Endothelial cell of umbilical vein (primary cell): ENCODE data around the gene CREB3L2. TPM values are rescaled to one million over a fixed set of nuclear protein-coding genes. Genes with fewer than 3 reads are reported as not detected.

ENCODE experiments used
- BruUV-seq: library from RNA; stranded (reverse); fragments of 400-500 nt; replicated peaks from 2 replicates; lab custom pipeline; 2021; lab: Mats Ljungman, UMichigan
- CTCF ChIA-PET: fragments of 300-600, 350-600 bp; sonication (Branson Sonifier 250); formaldehyde crosslinking; loops from one replicate; lab custom pipeline; 2021; ENCODE audit warnings: antibody characterized with exemption, inconsistent platforms; lab: Charles Lee
- POLR2A ChIA-PET: fragments of 300-600, 350-600 bp; sonication (Branson Sonifier 250); formaldehyde crosslinking; loops from one replicate; lab custom pipeline; 2021; ENCODE audit warnings: antibody characterized with exemption, inconsistent platforms; lab: Charles Lee
- DNase-seq: peaks from one replicate; pipeline ENCODE4 v3.0.0-alpha.2; 2011; ENCODE audit warnings: low read depth, low spot score
- FAIRE-seq: peaks from 2 replicates; lab custom pipeline; 2011; peaks lifted over from hg19 to GRCh38; lab: Jason Lieb, UNC
- H2AFZ ChIP-seq: 2 replicates; pipeline ENCODE4 v1.6.0; 2012; ENCODE audit warnings: low read depth, low read length, control low read depth, inconsistent platforms
- H3K27ac ChIP-seq: 2 replicates; pipeline ENCODE4 v1.5.1; 2011; ENCODE audit warnings: low read depth, mild to moderate bottlenecking, control low read depth, low read length, moderate library complexity; ENCODE audit not compliant: insufficient read depth
- H3K27me3 ChIP-seq, 2 experiments: 2 replicates each; pipeline versions ENCODE4 v1.6.0 to v1.6.1; 2011; ENCODE audit warnings: low read length in 2 of 2, mixed read lengths in 1 of 2; ENCODE audit not compliant: control insufficient read depth in 2 of 2, insufficient read depth in 2 of 2
- H3K36me3 ChIP-seq, 2 experiments: 2 replicates in 1 of 2; 3 replicates in 1 of 2; pipeline ENCODE4 v1.5.1; 2011; ENCODE audit warnings: low read length in 2 of 2, mild to moderate bottlenecking in 1 of 2, moderate library complexity in 1 of 2; ENCODE audit not compliant: control insufficient read depth in 2 of 2, insufficient read depth in 2 of 2; ENCODE audit errors: extremely low read depth in 1 of 2
- H3K4me1 ChIP-seq: 3 replicates; pipeline ENCODE4 v1.5.1; 2011; ENCODE audit warnings: mild to moderate bottlenecking, low read length; ENCODE audit not compliant: control insufficient read depth, insufficient read depth; ENCODE audit errors: extremely low read depth
- H3K4me2 ChIP-seq: 2 replicates; pipeline ENCODE4 v1.6.1; 2011; ENCODE audit warnings: low read length, control low read depth, mixed read lengths; ENCODE audit not compliant: insufficient read depth
- H3K4me3 ChIP-seq, 3 experiments: fragments of 200-600 bp in 1 of 3; sonication (generic), shearing (Covaris generic) in 1 of 3; replicated peaks in 1 of 3; 2 replicates each; pipeline ENCODE4 v1.5.1; 2011 to 2016; ENCODE audit warnings: control low read depth in 3 of 3, low read length in 3 of 3, mild to moderate bottlenecking in 2 of 3, inconsistent platforms in 1 of 3, low read depth in 1 of 3, moderate library complexity in 1 of 3; ENCODE audit not compliant: insufficient read depth in 1 of 3
- H3K79me2 ChIP-seq: 2 replicates; pipeline ENCODE4 v1.6.0; 2012; ENCODE audit warnings: low read length, inconsistent platforms; ENCODE audit not compliant: control insufficient read depth, insufficient read depth
- H3K9ac ChIP-seq: replicated peaks from 2 replicates; pipeline ENCODE3; 2011; ENCODE audit warnings: low read length, control low read depth; ENCODE audit not compliant: insufficient read depth; ENCODE audit errors: extremely low read depth
- H3K9me1 ChIP-seq: replicated peaks from 3 replicates; pipeline ENCODE4 v1.6.0; 2011; ENCODE audit warnings: mild to moderate bottlenecking, low read length; ENCODE audit not compliant: control insufficient read depth, insufficient read depth; ENCODE audit errors: extremely low read depth
- H3K9me3 ChIP-seq: replicated peaks from 2 replicates; pipeline ENCODE4 v1.5.1; 2012; ENCODE audit warnings: low read length, inconsistent platforms; ENCODE audit not compliant: control insufficient read depth, insufficient read depth
- H4K20me1 ChIP-seq: replicated peaks from 2 replicates; pipeline ENCODE3; 2011; ENCODE audit warnings: mild to moderate bottlenecking, low read length; ENCODE audit not compliant: control insufficient read depth, insufficient read depth; ENCODE audit errors: extremely low read depth
- CTCF ChIP-seq, 2 donors: IDR thresholded peaks; 1 replicate in 1 of 2; 2 replicates in 1 of 2; pipeline ENCODE4 v1.5.1; 2011; ENCODE audit warnings: low read length in 2 of 2, mild to moderate bottlenecking in 2 of 2, moderate library complexity in 2 of 2, control low read depth in 1 of 2, inconsistent platforms in 1 of 2, low read depth in 1 of 2; ENCODE audit not compliant: insufficient read depth in 1 of 2; ENCODE audit errors: extremely low read depth in 1 of 2
- EZH2 ChIP-seq: IDR thresholded peaks from 2 replicates; pipeline ENCODE4 v1.6.1; 2012; ENCODE audit warnings: borderline replicate concordance, low read depth, mild to moderate bottlenecking, moderate library complexity, low read length, inconsistent platforms; ENCODE audit not compliant: severe bottlenecking
- FOS ChIP-seq: IDR thresholded peaks from 2 replicates; pipeline ENCODE4 v1.6.1; 2011; ENCODE audit warnings: mild to moderate bottlenecking, low read length, moderate library complexity, borderline replicate concordance; ENCODE audit not compliant: insufficient read depth
- GATA2 ChIP-seq: IDR thresholded peaks from 2 replicates; pipeline ENCODE4 v1.7.0; 2011; ENCODE audit warnings: low read depth, mild to moderate bottlenecking, moderate library complexity, mixed read lengths, low read length; ENCODE audit not compliant: insufficient read length, insufficient read depth
- JUN ChIP-seq: IDR thresholded peaks from 2 replicates; pipeline ENCODE4 v1.6.1; 2011; ENCODE audit warnings: borderline replicate concordance, low read depth; ENCODE audit not compliant: insufficient read length, insufficient read depth
- MYC ChIP-seq: IDR thresholded peaks from one replicate; pipeline ENCODE4 v1.6.1; 2011; ENCODE audit warnings: mild to moderate bottlenecking, low read depth, low read length
- POLR2A ChIP-seq: IDR thresholded peaks from 2 replicates; pipeline ENCODE4 v1.6.1; 2012; ENCODE audit warnings: low read depth, mild to moderate bottlenecking, control low read depth, low read length
- POLR2AphosphoS5 ChIP-seq: IDR thresholded peaks from 2 replicates; pipeline ENCODE4 v1.6.1; 2012; ENCODE audit warnings: low read depth, mild to moderate bottlenecking, control low read depth, low read length, moderate library complexity; ENCODE audit not compliant: insufficient read depth
- dilution Hi-C: fragments of 300-500 bp; cut with MboI; formaldehyde crosslinking; loops from one replicate; pipeline ENCODE4 v1.15.0; 2019; ENCODE audit warnings: low sequenced_read_pairs; ENCODE audit not compliant: extremely low pct_ligation_motif_present
- intact Hi-C: fragments of 100-400 bp; cut with micrococcal nuclease; formaldehyde crosslinking; loops from one replicate; pipeline ENCODE4 v1.10.0; 2022
- polyA plus RNA-seq, 4 experiments: library from polyadenylated mRNA; depleted of rRNA in 3 of 4; stranded (reverse) in 3 of 4; unstranded in 1 of 4; fragments of >200 nt; gene quantifications; 2 replicates each; pipeline versions ENCODE4 v1.2.1 to v1.2.3, GENCODE V29; 2011 to 2012; ENCODE audit warnings: missing spikeins in 1 of 4
- total RNA-seq: library from RNA; stranded (reverse); gene quantifications from 2 replicates; pipeline ENCODE4 v1.2.3, GENCODE V29; 2021
- TF ChIP-seq, protein P1 (sequence below): IDR thresholded peaks from 2 replicates; pipeline ENCODE4 v1.6.1; 2011; ENCODE audit not compliant: insufficient read depth, insufficient read length

The CREB3L2 gene
- total and polyA plus RNA-seq, 2 donors (not counting 3 experiments of a cell fraction or from before 2014, with no cell fraction given), result 32.1 to 93.4 TPM

DNA sequence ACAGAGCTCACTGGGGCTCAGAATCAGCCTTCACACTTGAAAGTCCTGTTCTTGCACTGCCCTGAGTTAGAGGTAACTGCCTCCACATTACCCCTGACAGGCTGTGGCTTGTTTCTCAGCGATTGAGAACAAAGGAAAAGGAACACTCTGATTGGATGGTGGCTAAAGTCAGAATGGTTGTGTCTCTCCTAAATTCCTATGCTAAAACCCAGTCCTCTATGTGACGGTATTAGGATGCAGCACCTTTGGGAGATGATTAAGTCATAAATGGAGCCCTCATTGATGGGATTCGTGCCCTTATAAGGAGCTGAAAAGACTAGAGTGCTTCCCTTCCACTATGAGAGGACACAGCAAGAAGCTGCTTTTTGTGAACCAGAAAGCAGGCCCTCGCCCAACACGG, 116.2 kb downstream of the CREB3L2 start:
- Histone ChIP-seq H3K4me2 (no peak overlapping the region), H2AFZ (no peak overlapping the region), H3K27me3 (no peaks in the 10 kb centered on the region), H3K79me2 (no peaks in the 10 kb centered on the region), H3K4me3 (no peak overlapping the region), H3K36me3 (peaks cover 8 to 29% of the 10 kb centered on the region in 2 experiments), H3K4me1 (peaks cover 8% of the 10 kb centered on the region), H3K27ac (no peak overlapping the region), H4K20me1 (no peaks in the 10 kb centered on the region), H3K9ac (no peak overlapping the region), H3K9me1 (no peaks in the 10 kb centered on the region), H3K9me3 (no peaks in the 10 kb centered on the region)
- ChIA-PET CTCF (interaction anchor here (1.7 to 6.3 kb wide), 2 partner anchors 230 to 259 kb away, joined by 5 to 31 read pairs; no protein-coding TSS in a partner anchor), POLR2A (no interaction called here)
- no peak for TF ChIP-seq FOS
- no peak for TF ChIP-seq EZH2
- no peak for TF ChIP-seq GATA2
- TF ChIP-seq POLR2AphosphoS5, result no peak
- no peak for TF ChIP-seq JUN
- no peak for TF ChIP-seq POLR2A
- no peak for TF ChIP-seq CTCF (IDR thresholded peaks at IDR 0.05; ENCODE audit: extremely low read depth in 1 of 2, insufficient read depth in 1 of 2, low read depth in 1 of 2, low read length in 2 of 2)
- TF ChIP-seq, protein P1, sequence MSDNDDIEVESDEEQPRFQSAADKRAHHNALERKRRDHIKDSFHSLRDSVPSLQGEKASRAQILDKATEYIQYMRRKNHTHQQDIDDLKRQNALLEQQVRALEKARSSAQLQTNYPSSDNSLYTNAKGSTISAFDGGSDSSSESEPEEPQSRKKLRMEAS, result no peak
- TF ChIP-seq MYC, result no peak
- intact Hi-C loops, result no loop called here
- dilution Hi-C loops, result no loop called here
- FAIRE-seq, result no peak
- no peak for DNase-seq
- no TSS peak for BruUV-seq
